Measurements from ENCODE around the gene TMEM200B.

- TF ChIP-seq CTCF (IDR thresholded peaks at IDR 0.05) (no peak), POLR2A (IDR thresholded peaks at IDR 0.05) (no peak), POLR2AphosphoS5 (IDR thresholded peaks at IDR 0.05; ENCODE audit: insufficient read depth in 1 of 2, low read depth in 1 of 2) (no peak)
Measured at GRCh38 chr1:29077155-29077554, 46.5 kb downstream of the TMEM200B start.
